Stimulated activated CD4-positive, alpha-beta T cell treated with anti-CD3 and anti-CD28 coated beads, Interleukin-1b, Interleukin-23, amount 100 ng/mL, for 24 hours (primary cell): Measurements from ENCODE around the gene MCM7.
"Not testable (repeated sequence)": the region's sequence is repeated elsewhere in the genome, so short reads cannot be mapped to it uniquely, and the experiment has no call there.

Source experiments
- DNase-seq, 4 experiments: peaks; one replicate each; pipeline ENCODE4 v3.0.0-alpha.2; 2020; ENCODE audit warnings: low read depth in 4 of 4, low spot score in 1 of 4

MCM7 gene

DNA sequence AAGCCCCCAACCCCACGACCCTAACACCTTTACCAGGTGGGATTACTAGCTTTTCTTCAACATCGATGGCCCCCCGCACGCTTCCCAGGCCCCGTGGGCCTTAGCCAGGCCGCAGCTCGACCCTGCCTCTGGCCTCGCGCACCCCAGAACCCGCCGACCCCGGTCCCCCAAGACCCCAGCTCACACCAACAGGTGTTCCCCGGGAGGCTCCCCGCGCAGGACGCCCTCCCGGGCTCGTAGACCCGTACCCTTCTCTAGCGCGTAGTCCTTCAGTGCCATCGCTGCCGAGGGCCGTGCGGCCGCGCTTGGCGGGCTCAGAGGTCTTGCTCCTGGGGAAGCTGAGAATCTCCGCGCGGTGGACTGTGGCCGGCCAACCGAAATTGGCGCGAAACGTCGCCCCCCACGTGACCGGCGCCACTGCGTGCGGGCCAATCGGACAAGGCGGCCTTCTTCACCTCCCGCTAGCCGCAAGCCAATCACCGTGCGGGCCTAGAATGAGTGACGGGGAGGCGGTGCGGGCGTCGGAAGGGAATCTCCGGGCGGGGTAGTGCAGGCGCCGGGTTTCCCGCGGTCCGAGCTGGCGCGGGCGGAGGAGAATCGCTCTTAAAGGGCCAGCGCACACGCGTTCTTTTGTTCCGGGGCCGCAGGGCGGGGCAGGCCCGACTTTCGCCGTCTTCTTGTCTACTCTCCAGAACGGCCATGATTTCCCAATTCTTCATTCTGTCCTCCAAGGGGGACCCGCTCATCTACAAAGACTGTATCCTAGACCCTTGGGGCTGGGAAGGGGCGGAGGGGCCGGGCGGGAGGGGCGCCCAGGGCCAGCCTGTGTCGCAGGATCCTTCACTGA lies at the start of gene MCM7, which contains the start of gene AP4M1:
TSS of gene MCM7 (minus strand) at position 382 of the 847 bp plus-strand sequence. CDS start at position 279, 103 bp downstream.
TSS of gene AP4M1 (plus strand) at position 628 of the 847 bp plus-strand sequence. CDS start at position 700, 72 bp downstream.
- peak; percentile 88 to 98 (median 94) for DNase-seq

DNA sequence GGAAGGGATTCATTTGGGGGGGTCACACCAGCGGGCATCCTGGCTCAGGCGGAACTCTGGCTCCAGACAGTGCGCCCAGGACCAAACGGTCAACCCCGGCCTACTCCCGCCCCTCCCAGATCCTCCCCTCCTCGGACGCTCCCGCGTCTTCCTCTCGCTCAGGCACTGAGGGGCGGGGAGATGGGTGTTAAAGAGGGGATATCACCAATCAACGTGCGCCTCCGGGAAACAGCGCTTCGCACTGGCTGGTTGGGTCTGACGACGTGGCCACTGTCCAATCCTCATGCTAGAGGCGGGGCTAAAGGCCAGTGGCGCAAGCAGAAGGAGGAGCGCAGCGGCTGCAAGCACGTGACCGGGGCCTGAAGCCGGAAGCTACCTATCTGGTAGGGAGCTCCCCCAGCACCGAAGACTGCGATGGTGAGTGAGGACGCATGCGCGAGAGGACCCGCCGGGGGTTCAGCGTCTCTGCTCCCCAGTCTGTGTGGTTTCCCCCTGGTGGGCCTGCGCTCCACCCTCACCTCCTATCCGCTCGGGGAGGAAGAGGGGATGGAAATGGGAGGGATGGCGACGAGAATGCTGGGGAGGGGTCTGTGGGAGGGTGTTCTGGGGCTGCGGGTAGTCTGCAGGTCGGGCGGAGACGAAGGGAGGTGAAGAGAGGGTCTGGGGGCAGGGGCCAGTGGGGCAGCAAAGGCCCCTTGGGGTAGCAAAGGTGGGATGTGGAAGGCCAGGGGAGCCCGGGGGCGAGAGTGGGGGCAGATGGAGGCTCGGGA lies 47.5 kb upstream of the MCM7 start, which contains the start of gene LAMTOR4:
TSS of gene LAMTOR4 (plus strand) at position 360 of the 770 bp plus-strand sequence. CDS start at position 415, 55 bp downstream.
- peak; percentile 87 to 97 (median 92) for DNase-seq

GRCh38 chr7:100148225-100148558 lies 47.0 kb upstream of the MCM7 start:
- DNase-seq = no peak

- no peak for DNase-seq
Measured at GRCh38 chr7:100147278-100147677, 46.1 kb upstream of the MCM7 start.

DNA sequence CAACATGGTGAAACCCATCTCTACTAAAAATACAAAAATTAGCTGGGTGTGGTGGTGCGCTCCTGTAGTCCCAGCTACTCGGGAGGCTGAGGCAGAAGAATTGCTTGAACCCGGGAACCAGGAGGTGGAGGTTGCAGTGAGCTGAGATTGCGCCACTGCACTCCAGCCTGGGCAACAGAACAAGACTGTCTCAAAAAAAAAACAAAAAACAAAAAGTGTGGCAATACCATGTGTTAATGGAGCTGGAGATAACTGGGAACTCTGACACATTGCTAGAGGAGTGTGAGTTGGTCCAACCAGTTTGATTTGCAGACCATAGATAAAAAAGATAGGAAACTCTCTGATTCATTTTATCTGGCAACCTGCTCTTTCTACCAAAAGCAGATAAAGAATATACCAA lies 45.2 kb upstream of the MCM7 start:
- DNase-seq = not testable (repeated sequence)

DNA sequence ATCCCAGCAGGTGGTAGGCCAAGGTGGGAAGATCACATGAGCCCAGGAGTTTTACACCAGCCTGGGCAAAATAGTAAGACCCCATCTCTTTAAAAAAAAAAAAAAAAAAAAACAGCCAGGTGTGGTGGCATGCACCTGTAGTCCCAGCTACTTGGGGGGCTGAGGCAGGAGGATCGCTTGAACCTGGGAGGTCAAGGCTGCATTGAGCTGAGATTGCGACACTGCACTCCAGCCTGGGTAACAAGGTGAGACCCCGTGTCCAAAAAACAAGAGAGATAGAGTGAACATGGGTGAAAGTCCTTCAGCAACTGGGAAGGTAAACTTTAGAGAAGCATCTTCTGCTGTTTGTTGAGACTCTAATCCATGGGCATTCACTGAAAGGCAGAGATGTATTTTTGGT lies 41.3 kb upstream of the MCM7 start:
- DNase-seq = no peak

GRCh38 chr7:100141555-100141949 lies 40.4 kb upstream of the MCM7 start:
- no peak for DNase-seq

GRCh38 chr7:100137851-100138760 lies 36.9 kb upstream of the MCM7 start:
- no peak for DNase-seq

- DNase-seq = peak in 2 of 4 experiments; percentile 40 to 59
Measured at GRCh38 chr7:100132697-100133151, 31.5 kb upstream of the MCM7 start.

DNA sequence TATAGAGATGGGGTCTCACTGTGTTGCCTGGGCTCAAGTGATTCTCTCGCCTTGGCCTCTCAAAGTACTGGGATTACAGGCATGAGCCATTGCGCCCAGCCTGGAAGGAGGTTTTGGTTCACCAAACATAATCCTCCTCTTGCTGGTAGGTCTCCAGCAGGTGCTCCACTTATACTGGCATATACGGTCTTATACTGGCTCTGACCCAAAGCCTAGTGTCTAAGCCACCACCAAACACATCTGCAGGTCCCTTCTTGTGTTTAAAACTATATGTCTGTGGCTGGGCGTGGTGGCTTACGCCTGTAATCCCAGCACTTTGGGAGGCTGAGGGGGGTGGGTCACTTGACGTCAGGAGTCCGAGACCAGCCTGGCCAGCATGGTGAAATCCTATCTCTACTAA lies 30.9 kb upstream of the MCM7 start:
- DNase-seq = no peak

DNA sequence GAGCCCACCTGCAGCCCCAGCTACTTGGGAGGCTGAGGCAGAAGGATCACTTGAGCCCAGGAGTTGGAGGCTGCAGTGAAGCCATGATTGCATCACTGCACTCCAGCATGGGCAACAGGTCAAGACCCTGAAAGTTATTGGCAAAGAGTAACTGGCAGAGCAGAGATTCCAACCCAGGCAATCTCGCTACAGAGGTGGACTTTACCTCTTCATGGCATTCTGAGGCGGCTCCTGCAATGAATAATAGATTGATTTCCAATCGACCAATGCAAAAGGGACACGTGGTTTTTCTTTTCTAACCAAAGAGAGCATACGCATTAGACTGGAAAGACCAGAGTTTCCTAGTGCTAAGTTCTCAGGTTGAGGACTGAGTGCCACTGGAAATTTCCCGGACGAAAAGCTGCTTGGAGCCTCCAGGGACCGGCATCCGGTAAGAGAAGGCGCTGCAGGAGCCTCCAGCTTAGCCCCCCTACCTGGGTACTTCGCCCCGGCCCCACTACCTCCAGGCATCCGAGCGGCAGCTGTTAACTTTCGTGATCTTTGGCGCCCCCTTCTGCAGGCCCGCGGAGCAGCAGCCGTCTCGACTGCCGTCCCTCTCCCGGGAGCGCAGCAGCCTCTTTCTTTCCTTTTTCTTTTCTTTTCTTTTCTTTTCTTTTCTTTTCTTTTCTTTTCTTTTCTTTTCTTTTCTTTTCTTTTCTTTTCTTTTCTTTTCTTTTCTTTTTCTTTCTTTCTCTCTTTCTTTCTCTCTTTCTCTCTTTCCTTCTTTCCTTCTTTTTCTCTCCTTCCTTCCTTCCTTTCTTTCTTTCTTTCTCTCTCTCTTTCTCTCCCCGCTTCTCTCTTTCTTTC lies 29.6 kb upstream of the MCM7 start:
- peak; percentile 66 to 92 (median 72) for DNase-seq

GRCh38 chr7:100130220-100130607 lies 29.0 kb upstream of the MCM7 start:
- DNase-seq = not testable (repeated sequence)

- no peak for DNase-seq
Measured at GRCh38 chr7:100128637-100128963, 27.4 kb upstream of the MCM7 start.

- DNase-seq = no peak
Measured at GRCh38 chr7:100127866-100128636, 26.9 kb upstream of the MCM7 start.

GRCh38 chr7:100126931-100127865 lies 26.0 kb upstream of the MCM7 start, which contains the start of gene MBLAC1:
Gene MBLAC1 (plus strand): TSS chr7:100126967. CDS start chr7:100127396, 429 bp downstream.
- DNase-seq = peak; percentile 71 to 86 (median 84)

DNA sequence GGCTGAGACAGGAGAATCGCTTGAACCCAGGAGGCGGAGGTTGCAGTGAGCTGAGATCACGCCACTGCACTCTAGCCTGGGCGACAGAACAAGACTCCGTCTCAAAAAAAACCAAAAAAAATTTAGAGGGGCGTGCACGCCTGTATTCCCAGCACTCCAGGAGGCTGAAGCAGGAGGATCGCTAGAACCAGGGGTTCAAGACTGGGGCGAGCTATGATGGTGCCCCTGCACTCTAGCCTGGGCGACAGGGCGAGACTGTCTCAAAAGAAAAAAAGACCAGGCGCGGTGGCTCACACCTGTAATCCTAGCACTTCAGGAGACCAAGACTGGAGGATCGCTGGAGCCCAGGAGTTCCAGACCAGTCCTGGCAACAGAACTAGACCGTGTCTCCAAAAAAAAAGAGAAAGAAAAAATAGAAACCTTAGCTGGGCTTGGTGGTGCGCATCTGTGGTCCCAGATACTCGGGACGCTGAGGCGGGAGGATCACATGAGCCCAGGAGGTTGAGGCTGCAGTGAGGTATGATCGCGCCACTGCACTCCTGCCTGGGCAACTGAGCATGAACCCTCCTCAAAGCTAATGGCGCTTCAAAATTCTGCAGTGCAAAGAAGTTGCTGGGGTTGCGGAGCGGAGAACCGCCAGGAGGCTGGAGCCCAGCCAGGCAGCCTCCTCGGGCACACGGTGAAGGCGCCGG lies 25.2 kb upstream of the MCM7 start:
- DNase-seq = no peak
